Myocyte (in vitro differentiated cells): ENCODE results near the gene ATOH7. TPM values are rescaled to one million over a fixed set of nuclear protein-coding genes. Genes with fewer than 3 reads are reported as not detected.
"Not testable (repeated sequence)": the region's sequence is repeated elsewhere in the genome, so short reads cannot be mapped to it uniquely, and the experiment has no call there.

Experiments
- DNase-seq: peaks from one replicate; pipeline ENCODE4 v3.0.0-alpha.2; 2012; ENCODE audit warnings: low read depth
- total RNA-seq: library from RNA; depleted of rRNA; stranded (reverse); fragments of >200 nt; gene quantifications from 2 replicates; pipeline ENCODE4 v1.2.3, GENCODE V29; 2014

ATOH7 gene
- total RNA-seq, 1 donor from 2014 or later, result 1.0 TPM

GRCh38 chr10:68238371-68238770 lies 6.5 kb upstream of the ATOH7 start:
- DNase-seq, result no peak

- DNase-seq, result no peak
Observed at GRCh38 chr10:68237173-68237572, 5.3 kb upstream of the ATOH7 start.

GRCh38 chr10:68235581-68235980 lies 3.7 kb upstream of the ATOH7 start:
- no peak for DNase-seq

- DNase-seq, result no peak
Observed at GRCh38 chr10:68235111-68235510, 3.2 kb upstream of the ATOH7 start.

- DNase-seq, result no peak
Observed at GRCh38 chr10:68233046-68233445, 1.1 kb upstream of the ATOH7 start.

- peak; percentile 79 for DNase-seq
Observed at GRCh38 chr10:68231106-68231816, 652 bp downstream of the ATOH7 start.

- DNase-seq, result no peak
Observed at GRCh38 chr10:68230268-68230667, 1.6 kb downstream of the ATOH7 start.

- DNase-seq, result no peak
Observed at GRCh38 chr10:68224810-68225209, 7.1 kb downstream of the ATOH7 start.

GRCh38 chr10:68223535-68224165 lies 8.3 kb downstream of the ATOH7 start:
- DNase-seq, result no peak

- DNase-seq, result no peak
Observed at GRCh38 chr10:68222391-68222790, 9.5 kb downstream of the ATOH7 start.

- DNase-seq, result no peak
Observed at GRCh38 chr10:68221196-68221595, 10.7 kb downstream of the ATOH7 start.

- no peak for DNase-seq
Observed at GRCh38 chr10:68218786-68219185, 13.1 kb downstream of the ATOH7 start.

- peak; percentile 47 for DNase-seq
Observed at GRCh38 chr10:68212721-68213352, 19.1 kb downstream of the ATOH7 start.

GRCh38 chr10:68211669-68212068 lies 20.2 kb downstream of the ATOH7 start:
- no peak for DNase-seq

- DNase-seq, result peak; percentile 45
Observed at GRCh38 chr10:68208424-68209042, 23.4 kb downstream of the ATOH7 start.

GRCh38 chr10:68202960-68203353 lies 29.0 kb downstream of the ATOH7 start:
- no peak for DNase-seq

- no peak for DNase-seq
Observed at GRCh38 chr10:68196701-68197100, 35.2 kb downstream of the ATOH7 start.

- DNase-seq, result not testable (repeated sequence)
Observed at GRCh38 chr10:68195776-68196175, 36.1 kb downstream of the ATOH7 start.

GRCh38 chr10:68194290-68194689 lies 37.6 kb downstream of the ATOH7 start:
- no peak for DNase-seq

GRCh38 chr10:68192113-68192512 lies 39.8 kb downstream of the ATOH7 start:
- DNase-seq, result no peak

- no peak for DNase-seq
Observed at GRCh38 chr10:68188835-68189234, 43.1 kb downstream of the ATOH7 start.

- no peak for DNase-seq
Observed at GRCh38 chr10:68185085-68185484, 46.8 kb downstream of the ATOH7 start.
